Activated T-cell treated with anti-CD3 and anti-CD28 coated beads, Interleukin-2, amount 50 U/mL, for 1 hour (primary cell): ENCODE measurements around the gene GAA.
A peak's percentile ranks its signal among the peaks of the same experiment; 100 is the strongest.

Experiments used
- DNase-seq: peaks from one replicate; pipeline ENCODE4 v3.0.0-alpha.2; 2020

Gene GAA

DNA sequence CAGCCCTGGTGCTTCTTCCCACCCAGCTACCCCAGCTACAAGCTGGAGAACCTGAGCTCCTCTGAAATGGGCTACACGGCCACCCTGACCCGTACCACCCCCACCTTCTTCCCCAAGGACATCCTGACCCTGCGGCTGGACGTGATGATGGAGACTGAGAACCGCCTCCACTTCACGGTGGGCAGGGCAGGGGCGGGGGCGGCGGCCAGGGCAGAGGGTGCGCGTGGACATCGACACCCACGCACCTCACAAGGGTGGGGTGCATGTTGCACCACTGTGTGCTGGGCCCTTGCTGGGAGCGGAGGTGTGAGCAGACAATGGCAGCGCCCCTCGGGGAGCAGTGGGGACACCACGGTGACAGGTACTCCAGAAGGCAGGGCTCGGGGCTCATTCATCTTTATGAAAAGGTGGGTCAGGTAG lies 3.6 kb downstream of the GAA start:
- DNase-seq = no peak

GRCh38 chr17:80105762-80106161 lies 4.4 kb downstream of the GAA start:
- no peak for DNase-seq

DNA sequence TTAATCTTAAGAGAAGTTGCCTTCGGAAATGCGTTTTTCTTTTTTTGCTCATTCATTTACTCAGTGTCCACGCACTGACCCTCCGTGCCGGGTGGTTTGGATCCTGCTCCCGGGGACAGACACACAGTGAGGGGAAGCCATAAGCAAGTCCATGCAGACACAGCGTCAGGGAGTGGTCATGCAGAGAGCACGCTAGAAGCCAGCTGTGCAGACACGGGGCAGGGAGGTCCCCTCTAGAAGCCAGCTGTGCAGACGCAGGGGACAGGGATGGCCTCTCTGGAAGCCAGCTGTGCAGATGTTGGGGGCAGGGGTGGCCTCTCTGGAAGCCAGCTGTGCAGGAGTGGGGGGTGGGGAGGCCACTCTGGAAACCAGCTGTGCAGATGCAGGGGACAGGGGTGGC lies 4.8 kb downstream of the GAA start:
- no peak for DNase-seq

DNA sequence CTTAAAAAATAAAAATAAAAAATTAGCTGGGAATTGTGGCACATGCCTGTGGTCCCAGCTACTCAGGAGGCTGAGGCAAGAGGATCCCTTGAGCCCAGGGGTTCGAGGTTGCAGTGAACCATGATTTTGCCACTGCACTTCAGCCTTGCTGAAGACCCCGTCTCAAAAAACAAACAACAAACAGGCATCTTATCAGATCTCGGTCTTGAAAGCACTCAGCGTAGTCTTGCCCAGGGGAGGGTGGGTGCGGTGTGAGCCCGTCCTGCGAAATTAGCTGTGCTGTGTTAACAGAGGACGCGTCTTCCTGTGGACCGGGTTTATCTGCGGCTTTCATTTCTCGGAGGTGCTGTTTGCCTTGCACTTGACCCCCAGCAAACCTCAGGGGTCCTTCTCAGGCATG lies 5.4 kb downstream of the GAA start:
- DNase-seq = no peak

DNA sequence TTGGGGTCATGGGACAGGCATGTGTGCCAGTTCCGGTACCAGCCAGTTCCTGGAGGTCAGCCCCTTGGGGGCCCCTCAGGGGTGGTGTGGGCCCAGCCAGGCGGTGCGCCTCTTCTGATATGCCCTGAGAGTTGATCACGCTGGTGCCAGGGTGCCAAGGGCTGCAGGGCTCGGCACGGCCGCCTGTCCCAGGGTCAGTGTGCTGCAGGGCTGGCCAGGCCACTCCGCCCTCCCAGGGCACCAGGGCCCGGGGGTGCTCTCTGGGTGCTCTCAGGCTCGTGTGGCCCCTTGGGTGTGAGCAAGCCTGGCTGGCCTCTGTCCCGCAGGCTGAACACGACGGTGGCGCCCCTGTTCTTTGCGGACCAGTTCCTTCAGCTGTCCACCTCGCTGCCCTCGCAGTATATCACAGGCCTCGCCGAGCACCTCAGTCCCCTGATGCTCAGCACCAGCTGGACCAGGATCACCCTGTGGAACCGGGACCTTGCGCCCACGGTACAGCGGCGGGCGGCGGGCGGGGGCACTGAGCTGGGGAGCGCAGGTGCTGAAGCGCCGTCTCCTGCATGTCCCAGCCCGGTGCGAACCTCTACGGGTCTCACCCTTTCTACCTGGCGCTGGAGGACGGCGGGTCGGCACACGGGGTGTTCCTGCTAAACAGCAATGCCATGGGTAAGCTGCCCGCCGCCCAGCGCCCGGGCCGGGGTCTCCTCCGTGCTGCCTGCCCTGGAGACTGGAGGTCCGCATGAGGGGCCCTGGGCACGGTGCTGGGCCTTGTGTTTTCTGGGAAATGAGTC lies 6.0 kb downstream of the GAA start:
- no peak for DNase-seq

- DNase-seq = no peak
These were observed 6.9 kb downstream of the GAA start for GRCh38 chr17:80108036-80108971.

DNA sequence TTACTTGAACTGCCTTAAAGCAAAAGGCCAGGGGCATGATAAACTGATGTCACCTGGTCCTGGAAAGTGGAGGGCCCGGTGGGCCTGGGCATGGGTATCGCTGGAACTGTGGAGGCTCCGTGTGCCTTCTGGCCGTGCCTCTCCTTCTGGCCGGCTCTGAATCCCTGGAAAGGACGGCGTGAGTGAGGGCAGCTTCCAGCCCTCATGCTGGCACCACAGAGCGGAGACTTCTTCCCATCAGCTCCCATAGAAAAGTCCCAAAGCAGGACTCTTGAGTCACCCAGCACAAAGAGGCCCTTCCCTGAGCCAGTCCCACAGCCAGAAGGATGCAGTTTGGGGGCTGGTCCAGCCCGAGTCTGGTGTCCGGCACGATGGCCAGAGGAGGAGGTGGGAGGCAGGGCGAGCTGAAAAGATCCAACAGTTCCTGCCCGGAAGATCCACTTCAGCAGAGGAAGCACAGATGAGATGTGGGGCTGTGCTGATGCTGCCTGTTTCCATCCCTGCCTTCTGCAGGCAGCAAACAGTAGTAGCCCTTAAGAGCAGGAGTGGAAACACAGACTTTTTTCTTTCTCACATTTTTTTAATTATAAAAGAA lies 7.8 kb downstream of the GAA start:
- no peak for DNase-seq

DNA sequence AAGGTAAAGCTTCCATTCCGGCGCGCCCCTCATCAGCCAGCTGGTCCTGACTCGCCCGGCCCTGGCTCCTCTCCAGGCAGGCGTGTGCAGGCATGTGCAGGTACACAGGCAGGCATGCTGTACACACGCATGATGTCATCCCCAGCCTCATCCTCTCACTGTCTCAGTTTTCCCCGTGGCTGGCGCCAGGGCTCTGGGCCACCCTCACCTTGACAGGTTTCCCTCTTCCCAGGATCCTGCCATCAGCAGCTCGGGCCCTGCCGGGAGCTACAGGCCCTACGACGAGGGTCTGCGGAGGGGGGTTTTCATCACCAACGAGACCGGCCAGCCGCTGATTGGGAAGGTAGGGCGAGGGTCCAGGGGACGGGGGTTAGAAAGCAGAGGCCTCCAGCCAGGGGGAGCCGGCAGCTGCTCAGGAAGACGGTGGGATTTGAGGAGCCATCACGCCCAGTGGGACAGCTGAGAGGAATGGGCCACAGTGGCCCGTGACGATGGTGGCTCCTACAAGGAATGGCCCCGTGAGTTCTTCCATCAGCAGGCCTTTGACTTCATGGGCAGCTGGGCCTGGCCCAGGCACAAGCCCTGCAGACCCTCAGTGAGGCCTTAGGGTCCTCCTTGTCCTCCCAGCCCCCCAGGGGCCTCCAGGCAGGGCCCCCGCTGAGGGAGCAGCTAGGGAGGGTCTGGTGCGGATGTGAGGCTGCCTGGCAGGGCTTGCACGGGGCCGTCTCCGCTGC lies 8.5 kb downstream of the GAA start:
- no peak for DNase-seq

DNA sequence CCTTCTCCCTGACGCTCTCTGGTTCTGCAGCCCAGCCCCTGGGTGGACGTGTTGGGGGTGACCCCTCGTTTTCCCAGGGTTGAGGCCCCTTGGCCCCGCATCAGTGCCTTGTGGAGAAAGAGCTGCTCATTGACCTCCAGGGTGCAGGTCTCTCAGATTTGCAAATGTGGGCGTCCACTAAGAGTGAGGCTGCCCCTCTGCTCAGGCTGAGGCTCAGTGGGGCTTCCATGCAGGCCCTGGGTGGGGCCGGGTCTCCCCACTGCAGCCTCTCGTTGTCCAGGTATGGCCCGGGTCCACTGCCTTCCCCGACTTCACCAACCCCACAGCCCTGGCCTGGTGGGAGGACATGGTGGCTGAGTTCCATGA lies 9.0 kb downstream of the GAA start:
- no peak for DNase-seq

DNA sequence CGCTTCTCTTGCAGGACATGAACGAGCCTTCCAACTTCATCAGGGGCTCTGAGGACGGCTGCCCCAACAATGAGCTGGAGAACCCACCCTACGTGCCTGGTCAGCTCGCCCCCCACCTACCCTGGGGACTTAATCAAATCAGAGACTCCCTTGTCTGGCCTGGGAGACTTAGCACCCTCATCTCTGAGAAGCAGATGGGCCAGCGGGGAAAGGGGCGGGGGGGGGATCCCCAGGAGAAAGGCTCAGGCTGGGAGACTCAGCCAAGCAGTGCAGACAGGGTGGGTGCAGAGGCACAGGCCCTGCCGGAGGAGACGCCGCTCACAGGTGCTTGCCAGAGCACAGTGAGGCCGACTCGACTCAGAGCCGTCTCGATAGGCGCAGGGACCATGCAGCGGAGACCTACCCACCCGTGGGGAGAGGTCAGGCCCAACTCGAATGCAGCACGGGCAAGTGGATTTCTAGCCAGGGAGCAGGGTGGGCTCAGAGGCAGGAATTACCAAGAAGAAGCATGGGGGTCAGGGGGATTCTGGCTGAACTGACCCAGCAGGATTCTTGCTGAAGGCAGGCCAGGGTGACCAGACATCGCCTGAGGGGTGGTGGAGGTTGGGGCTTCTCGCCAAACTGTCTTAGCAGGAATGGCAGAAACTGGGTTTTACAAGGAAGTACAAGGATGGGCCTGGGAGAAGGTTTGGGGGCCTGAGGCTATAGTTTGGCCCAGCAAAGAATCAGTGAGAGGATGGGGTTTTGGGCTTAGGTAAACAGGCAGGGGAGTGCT lies 9.7 kb downstream of the GAA start:
- no peak for DNase-seq

GRCh38 chr17:80111702-80112470 lies 10.5 kb downstream of the GAA start:
- no peak for DNase-seq

GRCh38 chr17:80112471-80113032 lies 11.2 kb downstream of the GAA start:
- no peak for DNase-seq

GRCh38 chr17:80113033-80113484 lies 11.7 kb downstream of the GAA start:
- no peak for DNase-seq

- no peak for DNase-seq
These were observed 13.4 kb downstream of the GAA start for GRCh38 chr17:80114758-80115157.

GRCh38 chr17:80115159-80115558 lies 13.8 kb downstream of the GAA start:
- DNase-seq = no peak

- DNase-seq = no peak
These were observed 15.0 kb downstream of the GAA start for GRCh38 chr17:80116276-80116920.

DNA sequence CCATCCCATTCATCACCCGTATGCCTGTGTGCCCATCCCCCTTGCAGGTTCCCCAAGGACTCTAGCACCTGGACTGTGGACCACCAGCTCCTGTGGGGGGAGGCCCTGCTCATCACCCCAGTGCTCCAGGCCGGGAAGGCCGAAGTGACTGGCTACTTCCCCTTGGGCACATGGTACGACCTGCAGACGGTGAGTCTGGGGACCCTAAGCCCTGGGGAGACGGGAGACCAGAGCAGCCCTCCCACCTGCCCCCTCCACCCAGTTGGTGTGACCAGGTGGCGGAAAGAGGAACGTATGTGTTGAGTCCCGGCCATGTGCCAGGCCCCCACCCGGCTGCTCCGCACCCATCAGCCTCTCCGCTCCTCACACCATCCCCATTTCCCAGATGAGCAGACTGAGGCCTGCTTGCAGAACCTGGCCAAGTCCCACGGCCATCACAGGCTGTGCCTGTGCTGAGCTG lies 15.6 kb downstream of the GAA start:
- peak; percentile 8 for DNase-seq

DNA sequence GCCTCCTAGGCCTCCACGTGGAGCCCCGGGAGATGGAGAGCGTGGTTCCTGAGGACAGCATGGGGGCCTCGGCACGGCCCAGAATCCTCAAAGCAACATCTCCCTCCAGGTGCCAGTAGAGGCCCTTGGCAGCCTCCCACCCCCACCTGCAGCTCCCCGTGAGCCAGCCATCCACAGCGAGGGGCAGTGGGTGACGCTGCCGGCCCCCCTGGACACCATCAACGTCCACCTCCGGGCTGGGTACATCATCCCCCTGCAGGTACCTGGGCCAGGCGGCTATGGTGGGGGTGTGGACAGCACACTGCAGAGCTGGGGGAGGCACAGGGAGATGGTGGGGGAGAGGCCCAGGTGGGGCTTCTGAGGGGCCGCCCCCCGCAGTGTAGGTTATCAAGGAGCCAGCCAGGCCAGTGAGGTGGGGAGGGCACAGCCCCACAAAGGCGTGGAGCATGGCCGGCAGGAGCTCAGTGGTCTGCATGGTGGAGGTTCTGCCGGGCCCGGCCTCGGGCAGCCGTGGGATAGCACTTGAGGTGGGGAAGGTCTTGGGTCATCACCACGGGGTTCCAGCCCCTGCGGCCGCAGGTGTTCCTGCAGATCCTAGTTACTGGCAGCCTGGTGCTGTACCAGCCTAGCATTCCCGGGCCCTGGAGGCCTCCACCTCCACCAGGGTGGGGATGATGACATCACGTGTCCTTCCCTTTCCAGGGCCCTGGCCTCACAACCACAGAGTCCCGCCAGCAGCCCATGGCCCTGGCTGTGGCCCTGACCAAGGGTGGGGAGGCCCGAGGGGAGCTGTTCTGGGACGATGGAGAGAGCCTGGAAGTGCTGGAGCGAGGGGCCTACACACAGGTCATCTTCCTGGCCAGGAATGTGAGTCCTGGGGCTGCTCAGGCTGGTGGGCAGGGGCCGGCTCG lies 16.4 kb downstream of the GAA start:
- DNase-seq = no peak

GRCh38 chr17:80118601-80119270 lies 17.4 kb downstream of the GAA start:
- DNase-seq = peak; percentile 12
